ENCODE results near the gene SMG7.

SMG7 gene

GRCh38 chr1:183543619-183544204 lies 71.4 kb downstream of the SMG7 start:
- Histone ChIP-seq H3K27ac (no peak overlapping the region), H3K27me3 (replicated peaks) (no peaks in the 10 kb centered on the region), H3K4me3 (ENCODE audit: low read depth, low read length) (no peak overlapping the region), H3K36me3 (replicated peaks) (peaks cover 26% of the 10 kb centered on the region)
- in situ Hi-C loops (cut with HindIII; ENCODE audit: low pct_ligation_motif_present, low sequenced_read_pairs): no loop called here
- TF ChIP-seq CTCF (IDR thresholded peaks at IDR 0.05; ENCODE audit: low read depth, low read length, missing control alignments): peak; percentile 84
- DNase-seq: peak; percentile 66

- in situ Hi-C loops (cut with HindIII; ENCODE audit: low pct_ligation_motif_present, low sequenced_read_pairs): no loop called here
- no peak overlapping the region for H3K27ac ChIP-seq
- peaks cover 31% of the 10 kb centered on the region for H3K36me3 ChIP-seq (replicated peaks)
- TF ChIP-seq CTCF (IDR thresholded peaks at IDR 0.05; ENCODE audit: low read depth, low read length, missing control alignments): no peak
- no peaks in the 10 kb centered on the region for H3K27me3 ChIP-seq (replicated peaks)
- no peak for DNase-seq
- H3K4me3 ChIP-seq (ENCODE audit: low read depth, low read length): no peak overlapping the region
Observed at GRCh38 chr1:183544598-183545297, 72.4 kb downstream of the SMG7 start.

GRCh38 chr1:183546427-183546826 lies 74.1 kb downstream of the SMG7 start:
- no peak overlapping the region for H3K4me3 ChIP-seq (ENCODE audit: low read depth, low read length)

GRCh38 chr1:183548116-183548515 lies 75.8 kb downstream of the SMG7 start:
- in situ Hi-C loops (cut with HindIII; ENCODE audit: low pct_ligation_motif_present, low sequenced_read_pairs): no loop called here
- Histone ChIP-seq H3K27ac (no peak overlapping the region), H3K36me3 (replicated peaks) (peaks cover 42% of the 10 kb centered on the region), H3K27me3 (replicated peaks) (no peaks in the 10 kb centered on the region), H3K4me3 (ENCODE audit: low read depth, low read length) (no peak overlapping the region)
- no peak for TF ChIP-seq CTCF (IDR thresholded peaks at IDR 0.05; ENCODE audit: low read depth, low read length, missing control alignments)
- DNase-seq: no peak

More at GRCh38 chr1:183546427-183546826, 74.1 kb downstream of the SMG7 start:
- Histone ChIP-seq H3K36me3 (replicated peaks) (peaks cover 30% of the 10 kb centered on the region), H3K27ac (no peak overlapping the region), H3K27me3 (replicated peaks) (no peaks in the 10 kb centered on the region)
- DNase-seq: no peak
- TF ChIP-seq CTCF (IDR thresholded peaks at IDR 0.05; ENCODE audit: low read depth, low read length, missing control alignments): no peak
- in situ Hi-C loops (cut with HindIII; ENCODE audit: low pct_ligation_motif_present, low sequenced_read_pairs): no loop called here

GRCh38 chr1:183550915-183551314 lies 78.6 kb downstream of the SMG7 start:
- H3K36me3 ChIP-seq (replicated peaks): peaks cover 36% of the 10 kb centered on the region
- H3K27ac ChIP-seq: no peak overlapping the region
- H3K27me3 ChIP-seq (replicated peaks): no peaks in the 10 kb centered on the region

More at GRCh38 chr1:183550915-183551314, 78.6 kb downstream of the SMG7 start:
- DNase-seq: no peak
- in situ Hi-C loops (cut with HindIII; ENCODE audit: low pct_ligation_motif_present, low sequenced_read_pairs): no loop called here
- no peak for TF ChIP-seq CTCF (IDR thresholded peaks at IDR 0.05; ENCODE audit: low read depth, low read length, missing control alignments)
- no peak overlapping the region for H3K4me3 ChIP-seq (ENCODE audit: low read depth, low read length)

All from brain microvascular endothelial cell (primary cell).